Ascending aorta (tissue), 2 donors: ENCODE data around the gene SYPL1. TPM values are rescaled to one million over a fixed set of nuclear protein-coding genes. Genes with fewer than 3 reads are reported as not detected.
A peak's percentile ranks its signal among the peaks of the same experiment; 100 is the strongest.

ENCODE experiments used
- DNase-seq, 2 donors: peaks; one replicate each; pipeline ENCODE4 v3.0.0-alpha.2; 2019; ENCODE audit warnings: low spot score in 2 of 2
- H3K27ac ChIP-seq, 2 donors: fragments of 200-600 bp; sonication (generic); one replicate each; pipeline ENCODE4 v1.5.1; 2016 to 2017; ENCODE audit warnings: mild to moderate bottlenecking in 1 of 2
- H3K27me3 ChIP-seq: fragments of 200-600 bp; sonication (generic); one replicate; pipeline ENCODE4 v1.5.1; 2017
- H3K36me3 ChIP-seq, 2 donors: fragments of 200-600 bp; sonication (generic); one replicate each; pipeline ENCODE4 v1.5.1; 2016
- H3K4me1 ChIP-seq, 2 donors: fragments of 200-600 bp; sonication (generic); one replicate each; pipeline ENCODE4 v1.5.1; 2016 to 2017; ENCODE audit warnings: mild to moderate bottlenecking in 1 of 2
- H3K4me3 ChIP-seq, 2 donors: fragments of 200-600 bp; sonication (generic); one replicate each; pipeline ENCODE4 v1.5.1; 2016 to 2017; ENCODE audit warnings: mild to moderate bottlenecking in 1 of 2
- H3K9me3 ChIP-seq, 2 donors: fragments of 200-600 bp; sonication (generic); one replicate each; pipeline ENCODE4 v1.5.1; 2016
- intact Hi-C: fragments of 100-400 bp; cut with DNase I; formaldehyde crosslinking; loops from one replicate; pipeline ENCODE4 v1.15.1; 2023
- total RNA-seq: library from RNA; depleted of rRNA; stranded (reverse); fragments of >200 nt; gene quantifications from one replicate; pipeline ENCODE4 v1.1.0, GENCODE V29; 2016
- TF ChIP-seq, protein P1 (sequence below), 3 experiments: fragments of 200-600 bp in 2 of 3; fragments of 450-650 bp in 1 of 3; sonication (generic) in 2 of 3; IDR thresholded peaks; one replicate each; pipeline ENCODE4 v1.5.1; 2016 to 2019; ENCODE audit warnings: antibody characterized with exemption in 3 of 3, mild to moderate bottlenecking in 1 of 3, moderate library complexity in 1 of 3

Gene SYPL1
- total RNA-seq, 1 donor from 2014 or later = 17.5 TPM

DNA sequence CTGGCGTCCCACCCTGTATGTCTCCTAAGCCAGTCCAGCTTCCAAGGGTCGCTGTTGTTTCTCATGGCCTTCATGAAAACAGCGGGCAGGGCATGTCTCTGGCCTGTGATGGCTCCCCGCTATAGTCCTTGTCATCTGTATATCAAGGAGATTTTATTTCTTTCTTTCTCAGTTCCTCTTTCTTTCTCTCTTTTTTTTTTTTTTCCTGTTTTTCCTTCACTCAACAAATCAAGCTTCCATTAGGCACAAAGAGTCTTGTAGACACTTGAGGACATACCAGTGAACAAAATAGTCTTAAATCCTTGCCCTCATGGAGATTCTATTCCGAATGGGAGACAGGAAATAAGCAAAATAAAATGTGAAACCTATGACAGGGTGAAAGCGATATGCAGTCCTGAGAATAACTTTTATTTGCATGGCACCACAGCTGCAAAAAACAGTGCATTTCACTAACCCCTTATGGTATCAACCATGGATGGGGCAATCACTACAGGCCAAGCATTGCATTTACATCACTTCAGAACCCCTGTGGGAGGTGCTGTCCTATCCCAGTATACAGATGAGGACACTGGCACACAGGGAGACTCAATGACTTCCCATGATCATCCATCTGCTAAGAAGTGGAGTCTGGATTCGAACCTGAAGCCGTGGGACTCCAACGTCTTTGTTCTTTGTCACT is 50.7 kb downstream of the SYPL1 start:
- TF ChIP-seq, protein P1, sequence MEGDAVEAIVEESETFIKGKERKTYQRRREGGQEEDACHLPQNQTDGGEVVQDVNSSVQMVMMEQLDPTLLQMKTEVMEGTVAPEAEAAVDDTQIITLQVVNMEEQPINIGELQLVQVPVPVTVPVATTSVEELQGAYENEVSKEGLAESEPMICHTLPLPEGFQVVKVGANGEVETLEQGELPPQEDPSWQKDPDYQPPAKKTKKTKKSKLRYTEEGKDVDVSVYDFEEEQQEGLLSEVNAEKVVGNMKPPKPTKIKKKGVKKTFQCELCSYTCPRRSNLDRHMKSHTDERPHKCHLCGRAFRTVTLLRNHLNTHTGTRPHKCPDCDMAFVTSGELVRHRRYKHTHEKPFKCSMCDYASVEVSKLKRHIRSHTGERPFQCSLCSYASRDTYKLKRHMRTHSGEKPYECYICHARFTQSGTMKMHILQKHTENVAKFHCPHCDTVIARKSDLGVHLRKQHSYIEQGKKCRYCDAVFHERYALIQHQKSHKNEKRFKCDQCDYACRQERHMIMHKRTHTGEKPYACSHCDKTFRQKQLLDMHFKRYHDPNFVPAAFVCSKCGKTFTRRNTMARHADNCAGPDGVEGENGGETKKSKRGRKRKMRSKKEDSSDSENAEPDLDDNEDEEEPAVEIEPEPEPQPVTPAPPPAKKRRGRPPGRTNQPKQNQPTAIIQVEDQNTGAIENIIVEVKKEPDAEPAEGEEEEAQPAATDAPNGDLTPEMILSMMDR (IDR thresholded peaks at IDR 0.05) = no peak
- Histone ChIP-seq H3K27ac (no peak overlapping the region), H3K4me1 (peaks cover 7 to 9% of the 10 kb centered on the region in 2 donors), H3K36me3 (no peaks in the 10 kb centered on the region), H3K9me3 (no peaks in the 10 kb centered on the region), H3K4me3 (no peak overlapping the region), H3K27me3 (no peaks in the 10 kb centered on the region)
- DNase-seq = no peak
- intact Hi-C loops = loop anchor here (10.0 kb wide), 1 partner anchor 223 kb away; the partner anchor contains the start of gene NAMPT

DNA sequence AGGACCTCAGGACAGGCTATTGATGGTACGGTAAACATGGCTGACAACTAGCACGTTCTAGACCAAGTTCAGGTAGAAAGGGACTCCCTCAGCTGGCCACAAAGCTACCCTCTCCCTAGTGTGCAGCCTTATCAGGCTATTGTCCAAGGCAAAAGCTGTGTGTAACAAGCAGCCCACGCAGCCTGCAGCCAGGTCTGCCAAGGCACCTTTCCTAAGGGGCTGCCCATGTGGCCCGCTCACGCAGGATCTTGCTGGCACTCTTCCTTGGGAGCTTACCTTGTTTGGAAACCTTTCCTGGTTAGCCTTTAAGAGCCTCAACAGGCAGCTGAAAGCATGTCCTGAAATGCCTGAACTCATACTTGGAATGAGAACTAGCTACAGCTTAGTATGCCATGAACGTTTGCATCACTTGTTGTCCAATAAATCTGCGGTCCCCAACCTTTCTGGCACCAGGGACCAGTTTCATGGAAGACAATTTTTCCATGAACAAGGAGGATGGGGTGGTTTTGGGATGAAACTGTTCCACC is 51.7 kb downstream of the SYPL1 start:
- peak in 1 of 2 donors; percentile 13 for DNase-seq
- no peak overlapping the region for H3K27ac ChIP-seq
- intact Hi-C loops = loop anchor here (10.0 kb wide), 1 partner anchor 224 kb away; the partner anchor contains the start of gene NAMPT
- peaks cover 5 to 7% of the 10 kb centered on the region in 2 donors for H3K4me1 ChIP-seq
- no peaks in the 10 kb centered on the region for H3K9me3 ChIP-seq
- H3K4me3 ChIP-seq = no peak overlapping the region
- TF ChIP-seq, protein P1 (IDR thresholded peaks at IDR 0.05) = no peak
- no peaks in the 10 kb centered on the region for H3K27me3 ChIP-seq
- no peaks in the 10 kb centered on the region for H3K36me3 ChIP-seq

DNA sequence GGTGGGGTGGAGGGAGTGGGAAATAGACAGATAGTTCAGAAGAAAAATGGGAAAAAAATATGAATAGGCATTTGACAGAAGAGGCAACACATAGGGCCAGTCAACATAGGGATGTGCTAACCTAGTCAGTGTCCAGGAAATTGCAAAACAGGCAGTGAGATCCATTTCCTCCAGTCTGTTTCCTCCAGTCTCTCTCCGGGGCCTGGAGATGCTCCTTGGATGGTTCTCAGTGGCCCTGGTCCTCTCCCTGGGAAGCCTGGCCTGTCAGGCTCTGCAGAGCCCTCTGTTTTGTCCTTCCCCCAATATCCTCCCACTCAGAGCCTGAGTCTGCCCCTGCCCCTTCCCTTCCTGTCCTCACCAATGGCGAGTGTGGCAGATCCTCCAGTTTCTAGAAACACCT is 52.6 kb downstream of the SYPL1 start:
- TF ChIP-seq, protein P1 (IDR thresholded peaks at IDR 0.05) = no peak
- intact Hi-C loops = loop anchor here (10.0 kb wide), 1 partner anchor 405 kb away; no protein-coding TSS in a partner anchor
- Histone ChIP-seq H3K9me3 (no peaks in the 10 kb centered on the region), H3K27ac (no peak overlapping the region), H3K27me3 (no peaks in the 10 kb centered on the region), H3K4me1 (peaks cover 2 to 4% of the 10 kb centered on the region in 2 donors), H3K4me3 (no peak overlapping the region), H3K36me3 (no peaks in the 10 kb centered on the region)
- no peak for DNase-seq

DNA sequence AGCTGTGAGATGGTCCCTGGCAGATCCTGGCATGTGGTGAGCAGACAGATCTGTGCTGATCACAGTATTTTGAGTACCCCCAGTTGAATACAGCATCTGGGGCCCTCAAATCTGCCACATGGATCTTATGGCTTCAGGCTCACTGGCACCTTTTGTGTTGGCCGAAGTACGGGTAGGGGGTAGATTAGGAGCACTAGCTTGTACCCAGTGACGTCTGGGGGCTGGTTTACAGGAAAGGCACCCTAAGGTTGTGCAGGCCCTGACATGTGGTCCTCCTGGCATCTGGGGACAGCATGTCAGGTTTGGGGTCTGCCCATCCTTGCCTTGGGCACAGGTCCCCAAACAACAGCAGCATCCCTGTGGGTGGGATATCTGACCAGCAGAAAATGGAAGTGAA is 53.2 kb downstream of the SYPL1 start:
- Histone ChIP-seq H3K9me3 (no peaks in the 10 kb centered on the region), H3K4me1 (no peaks in the 10 kb centered on the region), H3K27ac (no peak overlapping the region), H3K4me3 (no peak overlapping the region), H3K36me3 (no peaks in the 10 kb centered on the region), H3K27me3 (no peaks in the 10 kb centered on the region)
- TF ChIP-seq, protein P1 (IDR thresholded peaks at IDR 0.05) = no peak
- DNase-seq = no peak
- intact Hi-C loops = loop anchor here (10.0 kb wide), 1 partner anchor 406 kb away; no protein-coding TSS in a partner anchor

DNA sequence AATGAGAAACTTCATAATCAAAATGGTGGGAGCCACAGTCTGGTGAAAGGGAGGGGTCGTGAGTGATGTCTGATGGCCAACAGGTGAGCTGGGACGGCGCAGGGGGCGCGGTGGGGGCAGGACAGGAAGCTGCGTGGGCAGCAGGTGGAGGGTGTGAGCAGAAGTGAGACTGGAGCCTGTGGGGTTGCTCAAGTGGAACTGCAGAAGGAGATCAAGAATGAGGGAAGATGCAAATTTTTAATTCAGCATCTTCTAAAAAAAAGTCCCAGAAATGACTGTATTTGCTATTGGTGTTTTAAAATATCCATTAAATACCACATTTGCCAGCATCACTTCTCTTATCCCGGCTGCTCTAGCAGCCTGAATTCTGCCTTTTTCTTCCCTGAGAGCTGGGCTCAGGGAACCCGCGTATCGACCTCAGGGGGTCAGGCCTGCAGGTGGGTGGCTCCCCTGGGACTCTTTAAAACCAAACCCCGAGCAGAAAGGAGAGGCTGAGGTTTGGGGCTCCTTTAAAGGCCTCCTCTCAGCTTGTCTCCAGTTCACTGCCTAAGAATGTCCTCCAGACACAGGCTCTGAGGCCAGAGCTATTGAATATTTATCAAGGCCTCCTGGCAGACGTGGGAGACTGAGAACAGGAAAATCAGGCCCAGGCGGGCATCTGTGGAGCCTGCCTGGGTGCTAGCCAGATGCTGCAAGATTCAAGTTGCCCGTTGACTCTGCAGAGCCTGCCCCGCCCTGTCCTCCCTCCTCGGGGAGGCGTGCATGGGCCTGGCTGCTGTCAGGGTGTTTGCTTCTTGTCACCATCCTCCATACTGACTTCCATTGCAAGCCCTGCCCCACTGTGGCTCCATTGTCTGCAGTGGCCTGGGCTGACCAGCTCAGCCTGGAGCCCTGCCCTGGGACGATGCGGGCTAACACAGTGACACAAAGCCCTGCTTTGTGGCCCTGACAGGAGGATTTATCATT is 53.9 kb downstream of the SYPL1 start:
- no peaks in the 10 kb centered on the region for H3K4me1 ChIP-seq
- H3K4me3 ChIP-seq = no peak overlapping the region
- no peak overlapping the region for H3K27ac ChIP-seq
- intact Hi-C loops = loop anchor here (1.0 to 10.0 kb wide), 2 partner anchors 95 to 407 kb away; no protein-coding TSS in a partner anchor
- H3K27me3 ChIP-seq = no peaks in the 10 kb centered on the region
- DNase-seq = no peak
- H3K36me3 ChIP-seq = no peaks in the 10 kb centered on the region
- TF ChIP-seq, protein P1 (IDR thresholded peaks at IDR 0.05) = no peak
- no peaks in the 10 kb centered on the region for H3K9me3 ChIP-seq
